ENCODE results near the gene CYTL1. TPM values are rescaled to one million over a fixed set of nuclear protein-coding genes. Genes with fewer than 3 reads are reported as not detected.
A peak's percentile ranks its signal among the peaks of the same experiment; 100 is the strongest.

Gene CYTL1
- total RNA-seq, 6 experiments from 2014 or later: 0.20 TPM; not detected in 5

DNA sequence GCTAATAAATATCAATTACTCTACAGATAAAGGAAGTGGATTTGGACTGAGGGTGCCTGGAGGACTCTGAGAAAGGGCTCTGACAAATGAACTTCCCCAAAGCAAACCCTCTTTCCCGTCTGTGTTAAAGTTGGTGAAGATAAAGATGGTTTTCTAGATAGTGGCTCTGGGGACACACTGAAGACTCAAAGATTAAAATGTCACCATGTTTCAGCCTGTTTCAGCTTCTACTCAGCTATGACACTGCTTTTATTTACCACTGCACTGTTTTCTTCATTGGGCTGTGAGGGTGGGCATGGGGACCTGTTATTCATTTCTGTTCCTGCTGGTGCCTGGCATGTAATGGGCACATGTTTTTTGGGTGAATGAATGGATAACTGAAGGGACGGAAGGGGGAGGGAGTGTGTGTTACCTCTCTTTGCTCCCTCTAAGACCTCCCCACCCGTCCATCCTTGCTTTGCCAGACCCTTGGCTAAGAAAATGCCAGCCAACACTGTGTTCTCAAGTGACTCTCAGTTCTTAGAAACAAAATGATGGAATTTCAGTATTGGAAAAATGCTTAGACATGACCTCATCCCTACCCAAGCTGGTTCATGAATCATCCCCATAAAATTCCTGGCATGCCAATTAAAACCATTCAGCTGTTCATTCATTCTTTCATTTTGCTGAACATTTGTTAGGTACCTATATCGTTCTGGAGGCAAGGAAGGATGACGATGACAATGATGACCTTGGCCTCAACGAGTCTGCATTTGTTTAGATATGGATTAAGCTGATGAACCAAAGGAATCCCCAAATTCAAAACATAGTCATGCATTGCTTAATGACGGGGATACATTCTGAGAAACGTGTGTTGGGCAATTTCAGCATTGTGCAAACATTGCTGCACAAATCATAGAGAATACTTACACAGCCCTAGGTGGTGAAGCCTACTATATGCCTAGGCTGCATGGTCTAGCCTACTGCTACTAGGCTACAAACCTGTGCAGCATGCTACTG lies 18.6 kb upstream of the CYTL1 start:
- Histone ChIP-seq H3K27me3 (no peaks in the 10 kb centered on the region), H3K36me3 (no peaks in the 10 kb centered on the region), H3K9me3 (no peaks in the 10 kb centered on the region), H3K4me3 (no peak overlapping the region), H3K27ac (no peak overlapping the region), H3K4me1 (no peaks in the 10 kb centered on the region)
- 31% methylated on average over 8 of the region's 8 CpGs for WGBS (ENCODE audit: insufficient coverage, low coverage, low lambda C conversion rate, missing lambda C conversion rate)
- intact Hi-C loops (cut with DNase I): no loop called here
- no peak for DNase-seq
- TF ChIP-seq, protein P1, sequence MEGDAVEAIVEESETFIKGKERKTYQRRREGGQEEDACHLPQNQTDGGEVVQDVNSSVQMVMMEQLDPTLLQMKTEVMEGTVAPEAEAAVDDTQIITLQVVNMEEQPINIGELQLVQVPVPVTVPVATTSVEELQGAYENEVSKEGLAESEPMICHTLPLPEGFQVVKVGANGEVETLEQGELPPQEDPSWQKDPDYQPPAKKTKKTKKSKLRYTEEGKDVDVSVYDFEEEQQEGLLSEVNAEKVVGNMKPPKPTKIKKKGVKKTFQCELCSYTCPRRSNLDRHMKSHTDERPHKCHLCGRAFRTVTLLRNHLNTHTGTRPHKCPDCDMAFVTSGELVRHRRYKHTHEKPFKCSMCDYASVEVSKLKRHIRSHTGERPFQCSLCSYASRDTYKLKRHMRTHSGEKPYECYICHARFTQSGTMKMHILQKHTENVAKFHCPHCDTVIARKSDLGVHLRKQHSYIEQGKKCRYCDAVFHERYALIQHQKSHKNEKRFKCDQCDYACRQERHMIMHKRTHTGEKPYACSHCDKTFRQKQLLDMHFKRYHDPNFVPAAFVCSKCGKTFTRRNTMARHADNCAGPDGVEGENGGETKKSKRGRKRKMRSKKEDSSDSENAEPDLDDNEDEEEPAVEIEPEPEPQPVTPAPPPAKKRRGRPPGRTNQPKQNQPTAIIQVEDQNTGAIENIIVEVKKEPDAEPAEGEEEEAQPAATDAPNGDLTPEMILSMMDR (IDR thresholded peaks at IDR 0.05): no peak
- no peak for TF ChIP-seq POLR2A (IDR thresholded peaks at IDR 0.05)
- ATAC-seq: peak; percentile 34 to 73 (median 46)

DNA sequence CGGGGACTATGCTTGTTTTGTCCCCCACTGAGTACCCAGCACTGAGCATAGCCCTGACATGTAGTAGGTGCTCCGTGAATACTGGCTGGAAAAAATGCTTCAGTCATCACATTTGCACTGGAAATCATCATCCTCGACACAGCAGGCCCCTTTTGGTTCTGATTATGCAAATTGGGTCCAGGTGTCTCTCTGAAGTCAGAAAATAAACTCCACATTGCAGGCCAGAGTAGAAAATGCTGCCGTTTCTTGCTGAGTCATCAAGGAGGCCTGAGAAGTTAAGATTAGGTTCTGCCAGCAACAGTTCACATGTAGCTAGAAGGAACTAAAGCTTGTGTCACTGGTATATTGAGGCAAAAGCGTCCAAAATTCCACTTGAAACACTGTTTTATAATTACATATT lies 17.0 kb upstream of the CYTL1 start:
- no peaks in the 10 kb centered on the region for H3K9me3 ChIP-seq
- no peak for DNase-seq
- no peak for ATAC-seq
- intact Hi-C loops (cut with DNase I): no loop called here
- no peaks in the 10 kb centered on the region for H3K27me3 ChIP-seq
- TF ChIP-seq, protein P1 (IDR thresholded peaks at IDR 0.05): no peak
- TF ChIP-seq POLR2A (IDR thresholded peaks at IDR 0.05): no peak
- WGBS (ENCODE audit: insufficient coverage, low coverage, low lambda C conversion rate, missing lambda C conversion rate): 22% methylated on average over 5 of the region's 5 CpGs
- H3K4me3 ChIP-seq: no peak overlapping the region
- H3K27ac ChIP-seq: no peak overlapping the region
- H3K36me3 ChIP-seq: no peaks in the 10 kb centered on the region
- H3K4me1 ChIP-seq: no peaks in the 10 kb centered on the region

DNA sequence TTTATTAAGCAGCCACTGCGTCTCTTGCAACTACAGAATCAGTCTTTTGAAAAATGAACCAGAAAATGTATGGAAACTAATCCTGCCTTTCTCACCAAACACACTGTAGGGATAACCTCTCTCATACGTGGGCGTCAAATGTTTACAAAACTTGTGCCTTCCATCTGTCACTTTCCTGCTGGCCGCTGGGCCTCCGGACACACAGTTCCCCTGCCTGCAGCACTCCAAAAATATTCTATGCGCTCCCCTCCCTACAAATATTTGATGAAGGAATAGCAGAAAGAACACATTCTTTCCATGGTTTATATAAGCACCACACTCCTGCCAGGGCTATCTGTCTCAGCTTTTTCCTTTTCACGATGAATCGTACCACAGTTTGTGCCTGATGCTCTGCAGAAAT lies 14.9 kb upstream of the CYTL1 start:
- intact Hi-C loops (cut with DNase I): no loop called here
- H3K9me3 ChIP-seq: no peaks in the 10 kb centered on the region
- DNase-seq: no peak
- TF ChIP-seq, protein P1 (IDR thresholded peaks at IDR 0.05): no peak
- no peak for TF ChIP-seq POLR2A (IDR thresholded peaks at IDR 0.05)
- ATAC-seq: no peak
- no peaks in the 10 kb centered on the region for H3K27me3 ChIP-seq
- WGBS (ENCODE audit: insufficient coverage, low coverage, low lambda C conversion rate, missing lambda C conversion rate): 51% methylated on average over 8 of the region's 8 CpGs
- H3K27ac ChIP-seq: no peak overlapping the region
- no peaks in the 10 kb centered on the region for H3K4me1 ChIP-seq
- H3K36me3 ChIP-seq: no peaks in the 10 kb centered on the region
- no peak overlapping the region for H3K4me3 ChIP-seq

DNA sequence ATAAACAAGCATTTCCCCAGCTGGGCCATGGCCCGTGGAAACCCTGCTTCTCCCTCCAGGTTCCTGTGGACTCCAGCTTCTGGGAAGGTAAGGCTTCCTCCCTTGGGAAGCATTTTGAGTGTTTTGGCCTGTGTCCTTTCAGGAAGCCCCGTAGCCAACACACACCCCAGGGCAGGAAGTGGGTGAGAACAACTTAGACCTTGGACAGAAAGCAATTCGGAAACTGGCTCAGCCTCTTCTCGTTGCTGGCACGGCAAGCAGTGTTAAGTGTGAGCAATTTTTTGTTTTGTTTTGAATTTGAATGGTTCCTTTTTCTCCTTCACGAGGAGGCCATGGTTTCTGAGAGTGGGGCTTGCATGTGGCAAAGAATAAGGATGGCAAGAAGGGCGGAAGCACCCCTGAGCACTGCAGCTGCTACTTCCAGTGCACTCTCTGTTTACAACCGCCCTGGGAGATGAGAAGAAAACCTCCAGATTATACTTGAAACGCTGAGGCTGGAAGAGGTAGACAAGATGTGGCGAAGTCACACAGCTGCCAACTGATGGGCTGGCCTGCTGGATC lies 14.1 kb upstream of the CYTL1 start:
- intact Hi-C loops (cut with DNase I): no loop called here
- Histone ChIP-seq H3K9me3 (no peaks in the 10 kb centered on the region), H3K36me3 (no peaks in the 10 kb centered on the region), H3K27ac (no peak overlapping the region), H3K4me1 (no peaks in the 10 kb centered on the region), H3K4me3 (no peak overlapping the region), H3K27me3 (no peaks in the 10 kb centered on the region)
- ATAC-seq (peak in 3 of 4 donors; percentile 36 to 41 (median 38)), DNase-seq (no peak)
- TF ChIP-seq, protein P1 (IDR thresholded peaks at IDR 0.05): no peak
- no peak for TF ChIP-seq POLR2A (IDR thresholded peaks at IDR 0.05)
- WGBS (ENCODE audit: insufficient coverage, low coverage, low lambda C conversion rate, missing lambda C conversion rate): 15% methylated on average over 7 of the region's 10 CpGs

All from right lobe of liver (tissue), 6 donors.